Measurements from ENCODE around the gene CUEDC1. TPM values are rescaled to one million over a fixed set of nuclear protein-coding genes. Genes with fewer than 3 reads are reported as not detected.

The CUEDC1 gene
- total and polyA plus RNA-seq, 2 experiments from 2014 or later = 11.6 to 23.3 TPM

DNA sequence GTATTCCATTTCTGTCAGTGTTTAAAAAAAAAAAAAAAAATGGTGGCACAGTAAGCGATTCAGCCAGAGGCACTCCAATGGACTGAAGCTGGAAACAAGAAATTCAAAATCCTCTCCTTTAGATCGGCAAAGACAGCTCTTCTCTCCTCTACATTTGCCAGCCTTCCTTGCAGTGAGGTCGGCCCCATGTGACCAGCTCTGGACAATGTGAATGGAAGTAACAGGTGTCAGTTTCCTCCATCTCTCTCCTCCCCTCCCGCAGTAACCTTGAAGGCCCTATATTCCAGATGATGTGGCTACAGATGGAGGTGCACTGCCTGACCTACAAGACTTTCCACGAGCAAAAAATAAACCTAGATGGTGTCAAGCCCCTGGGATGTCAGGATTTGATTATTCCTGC lies 15.0 kb downstream of the CUEDC1 start:
- H3K79me2 ChIP-seq = peaks cover 67% of the 10 kb centered on the region

DNA sequence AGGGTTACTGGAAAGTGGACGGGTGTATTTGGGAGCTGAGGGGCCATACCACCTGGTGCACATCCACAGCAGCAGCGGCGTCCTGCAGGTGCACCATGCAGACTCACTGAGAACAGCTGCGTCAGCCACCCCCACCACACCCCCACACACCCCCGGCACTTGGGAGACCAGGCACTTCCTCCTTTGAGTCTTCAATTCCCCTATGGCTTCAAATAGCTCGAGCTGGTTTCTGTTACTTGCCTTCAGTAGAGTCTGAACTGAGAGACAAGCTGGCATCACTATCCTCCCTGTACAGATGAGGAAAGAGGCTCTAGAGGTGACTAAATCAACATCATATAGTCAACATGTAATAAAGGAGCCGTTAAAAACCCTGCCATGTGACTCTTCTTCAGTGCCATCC lies 15.4 kb downstream of the CUEDC1 start:
- Histone ChIP-seq H3K79me2 (peaks cover 65% of the 10 kb centered on the region), H4K20me1 (ENCODE audit: insufficient read depth, poor library complexity, severe bottlenecking) (no peaks in the 10 kb centered on the region), H3K4me3 (no peak overlapping the region), H3K9me3 (ENCODE audit: low read depth) (no peaks in the 10 kb centered on the region), H3K27ac (no peak overlapping the region), H3K4me2 (no peak overlapping the region), H3K4me1 (ENCODE audit: insufficient read depth) (peaks cover 51% of the 10 kb centered on the region), H3K36me3 (replicated peaks; ENCODE audit: insufficient read depth, low read depth) (no peaks in the 10 kb centered on the region), H3K9me2 (replicated peaks; ENCODE audit: insufficient read depth) (no peaks in the 10 kb centered on the region), H2AFZ (no peak overlapping the region), H3K27me3 (no peaks in the 10 kb centered on the region)
- 91% methylated on average over 7 of the region's 7 CpGs for WGBS (ENCODE audit: low lambda C conversion rate, missing lambda C conversion rate)
- no peak for DNase-seq (ENCODE audit: low spot score)
- TF ChIP-seq EZH2 (IDR thresholded peaks at IDR 0.05; ENCODE audit: borderline replicate concordance) (no peak), EZH2phosphoT487 (IDR thresholded peaks at IDR 0.05; ENCODE audit: low read depth, severe bottlenecking, unreplicated experiment) (no peak)
- TF ChIP-seq, protein P1, sequence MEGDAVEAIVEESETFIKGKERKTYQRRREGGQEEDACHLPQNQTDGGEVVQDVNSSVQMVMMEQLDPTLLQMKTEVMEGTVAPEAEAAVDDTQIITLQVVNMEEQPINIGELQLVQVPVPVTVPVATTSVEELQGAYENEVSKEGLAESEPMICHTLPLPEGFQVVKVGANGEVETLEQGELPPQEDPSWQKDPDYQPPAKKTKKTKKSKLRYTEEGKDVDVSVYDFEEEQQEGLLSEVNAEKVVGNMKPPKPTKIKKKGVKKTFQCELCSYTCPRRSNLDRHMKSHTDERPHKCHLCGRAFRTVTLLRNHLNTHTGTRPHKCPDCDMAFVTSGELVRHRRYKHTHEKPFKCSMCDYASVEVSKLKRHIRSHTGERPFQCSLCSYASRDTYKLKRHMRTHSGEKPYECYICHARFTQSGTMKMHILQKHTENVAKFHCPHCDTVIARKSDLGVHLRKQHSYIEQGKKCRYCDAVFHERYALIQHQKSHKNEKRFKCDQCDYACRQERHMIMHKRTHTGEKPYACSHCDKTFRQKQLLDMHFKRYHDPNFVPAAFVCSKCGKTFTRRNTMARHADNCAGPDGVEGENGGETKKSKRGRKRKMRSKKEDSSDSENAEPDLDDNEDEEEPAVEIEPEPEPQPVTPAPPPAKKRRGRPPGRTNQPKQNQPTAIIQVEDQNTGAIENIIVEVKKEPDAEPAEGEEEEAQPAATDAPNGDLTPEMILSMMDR (IDR thresholded peaks at IDR 0.05; ENCODE audit: poor library complexity) = no peak

More for the DNA sequence above, 15.0 kb downstream of the CUEDC1 start:
- no peak for TF ChIP-seq EZH2phosphoT487 (IDR thresholded peaks at IDR 0.05; ENCODE audit: low read depth, severe bottlenecking, unreplicated experiment)
- TF ChIP-seq, protein P1 (IDR thresholded peaks at IDR 0.05; ENCODE audit: poor library complexity) = no peak
- TF ChIP-seq EZH2 (IDR thresholded peaks at IDR 0.05; ENCODE audit: borderline replicate concordance) = no peak
- H3K9me2 ChIP-seq (replicated peaks; ENCODE audit: insufficient read depth) = no peaks in the 10 kb centered on the region
- H2AFZ ChIP-seq = no peak overlapping the region
- WGBS (ENCODE audit: low lambda C conversion rate, missing lambda C conversion rate) = 64% methylated on average over 5 of the region's 5 CpGs
- DNase-seq (ENCODE audit: low spot score) = no peak
- no peaks in the 10 kb centered on the region for H3K36me3 ChIP-seq (replicated peaks; ENCODE audit: insufficient read depth, low read depth)
- H3K9me3 ChIP-seq (ENCODE audit: low read depth) = no peaks in the 10 kb centered on the region
- no peak overlapping the region for H3K27ac ChIP-seq
- H3K4me1 ChIP-seq (ENCODE audit: insufficient read depth) = peaks cover 48% of the 10 kb centered on the region
- H4K20me1 ChIP-seq (ENCODE audit: insufficient read depth, poor library complexity, severe bottlenecking) = no peaks in the 10 kb centered on the region
- no peak overlapping the region for H3K4me3 ChIP-seq
- no peak overlapping the region for H3K4me2 ChIP-seq
- H3K27me3 ChIP-seq = no peaks in the 10 kb centered on the region

DNA sequence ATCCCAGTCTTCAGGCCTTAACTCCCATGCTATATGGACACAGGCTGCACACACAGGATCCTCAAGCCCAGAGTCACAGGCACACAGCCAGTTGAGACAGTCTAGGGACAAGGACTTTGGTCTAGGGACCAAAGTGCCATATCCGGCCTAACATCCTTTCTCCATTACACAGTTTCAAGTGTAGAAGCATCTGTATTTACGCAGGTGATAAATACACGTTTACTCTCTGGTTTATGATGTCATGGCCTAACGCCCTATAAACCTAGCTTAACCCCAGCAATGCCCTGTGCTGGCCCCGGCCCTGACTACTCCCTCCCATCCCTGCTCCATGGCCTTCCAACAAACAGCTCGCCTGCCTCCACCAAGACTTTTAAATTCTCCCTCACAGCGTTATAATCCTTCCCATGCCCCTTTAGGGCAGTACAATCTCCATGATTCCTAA lies 17.1 kb downstream of the CUEDC1 start:
- H3K79me2 ChIP-seq = peaks cover 76% of the 10 kb centered on the region

More for the DNA sequence above, 17.1 kb downstream of the CUEDC1 start:
- H3K36me3 ChIP-seq (replicated peaks; ENCODE audit: insufficient read depth, low read depth) = no peaks in the 10 kb centered on the region
- H3K27ac ChIP-seq = peak overlapping the region; percentile 76
- no peaks in the 10 kb centered on the region for H4K20me1 ChIP-seq (ENCODE audit: insufficient read depth, poor library complexity, severe bottlenecking)
- H3K9me3 ChIP-seq (ENCODE audit: low read depth) = no peaks in the 10 kb centered on the region
- H2AFZ ChIP-seq = no peak overlapping the region
- no peak overlapping the region for H3K4me3 ChIP-seq
- DNase-seq (ENCODE audit: low spot score) = peak; percentile 67
- H3K4me2 ChIP-seq = no peak overlapping the region
- TF ChIP-seq EZH2 (IDR thresholded peaks at IDR 0.05; ENCODE audit: borderline replicate concordance) (no peak), EZH2phosphoT487 (IDR thresholded peaks at IDR 0.05; ENCODE audit: low read depth, severe bottlenecking, unreplicated experiment) (no peak)
- TF ChIP-seq, protein P1 (IDR thresholded peaks at IDR 0.05; ENCODE audit: poor library complexity) = no peak
- no peaks in the 10 kb centered on the region for H3K9me2 ChIP-seq (replicated peaks; ENCODE audit: insufficient read depth)
- no peaks in the 10 kb centered on the region for H3K27me3 ChIP-seq
- H3K4me1 ChIP-seq (ENCODE audit: insufficient read depth) = peaks cover 50% of the 10 kb centered on the region
- 51% methylated on average over 7 of the region's 7 CpGs for WGBS (ENCODE audit: low lambda C conversion rate, missing lambda C conversion rate)

All from hepatocyte (in vitro differentiated cells).